NB4 (cell line): Measurements from ENCODE around the gene GOLGA1.

ENCODE experiments used
- DNase-seq: peaks from one replicate; pipeline ENCODE4 v3.0.0; 2010; ENCODE audit warnings: low read depth
- H3K4me3 ChIP-seq: one replicate; pipeline ENCODE4 v1.5.1; 2011; ENCODE audit warnings: mild to moderate bottlenecking, low read depth, low read length, moderate library complexity
- MYC ChIP-seq: IDR thresholded peaks from 2 replicates; pipeline ENCODE4 v1.6.1; 2011; ENCODE audit warnings: low read depth, low read length
- POLR2A ChIP-seq: IDR thresholded peaks from 2 replicates; pipeline ENCODE4 v1.6.1; 2011; ENCODE audit warnings: mild to moderate bottlenecking; ENCODE audit not compliant: insufficient read length; ENCODE audit errors: extremely low read depth
- TF ChIP-seq, protein P1 (sequence below): IDR thresholded peaks from one replicate; pipeline ENCODE4 v1.5.1; 2012; ENCODE audit warnings: low read depth, low read length
- TF ChIP-seq, protein P2 (sequence below): IDR thresholded peaks from 2 replicates; pipeline ENCODE4 v1.6.1; 2011; ENCODE audit warnings: low read depth, low read length

Gene GOLGA1

DNA sequence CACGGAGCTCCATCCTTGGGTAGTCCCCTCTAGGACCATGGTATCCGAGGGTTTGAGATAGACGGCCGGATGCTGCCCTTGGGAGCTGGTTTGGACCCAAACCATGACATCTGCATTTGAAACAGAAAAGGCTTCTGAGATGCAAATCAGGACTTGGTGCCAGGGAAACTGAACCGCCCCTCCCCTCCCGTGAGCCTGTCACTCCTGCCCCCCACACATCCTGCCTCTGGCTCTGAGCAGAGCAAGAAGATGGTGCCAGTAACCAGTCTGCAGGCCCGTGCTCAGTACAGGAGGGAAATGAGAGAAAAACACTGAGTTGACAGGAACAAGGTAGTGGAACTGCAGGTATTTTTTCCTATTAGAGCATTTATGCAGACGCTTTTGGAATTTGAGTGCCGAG lies 60.4 kb downstream of the GOLGA1 start:
- DNase-seq = no peak
- TF ChIP-seq, protein P1, sequence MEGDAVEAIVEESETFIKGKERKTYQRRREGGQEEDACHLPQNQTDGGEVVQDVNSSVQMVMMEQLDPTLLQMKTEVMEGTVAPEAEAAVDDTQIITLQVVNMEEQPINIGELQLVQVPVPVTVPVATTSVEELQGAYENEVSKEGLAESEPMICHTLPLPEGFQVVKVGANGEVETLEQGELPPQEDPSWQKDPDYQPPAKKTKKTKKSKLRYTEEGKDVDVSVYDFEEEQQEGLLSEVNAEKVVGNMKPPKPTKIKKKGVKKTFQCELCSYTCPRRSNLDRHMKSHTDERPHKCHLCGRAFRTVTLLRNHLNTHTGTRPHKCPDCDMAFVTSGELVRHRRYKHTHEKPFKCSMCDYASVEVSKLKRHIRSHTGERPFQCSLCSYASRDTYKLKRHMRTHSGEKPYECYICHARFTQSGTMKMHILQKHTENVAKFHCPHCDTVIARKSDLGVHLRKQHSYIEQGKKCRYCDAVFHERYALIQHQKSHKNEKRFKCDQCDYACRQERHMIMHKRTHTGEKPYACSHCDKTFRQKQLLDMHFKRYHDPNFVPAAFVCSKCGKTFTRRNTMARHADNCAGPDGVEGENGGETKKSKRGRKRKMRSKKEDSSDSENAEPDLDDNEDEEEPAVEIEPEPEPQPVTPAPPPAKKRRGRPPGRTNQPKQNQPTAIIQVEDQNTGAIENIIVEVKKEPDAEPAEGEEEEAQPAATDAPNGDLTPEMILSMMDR = no peak
- TF ChIP-seq POLR2A (no peak), MYC (no peak)
- TF ChIP-seq, protein P2, sequence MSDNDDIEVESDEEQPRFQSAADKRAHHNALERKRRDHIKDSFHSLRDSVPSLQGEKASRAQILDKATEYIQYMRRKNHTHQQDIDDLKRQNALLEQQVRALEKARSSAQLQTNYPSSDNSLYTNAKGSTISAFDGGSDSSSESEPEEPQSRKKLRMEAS = no peak
- H3K4me3 ChIP-seq = no peak overlapping the region

DNA sequence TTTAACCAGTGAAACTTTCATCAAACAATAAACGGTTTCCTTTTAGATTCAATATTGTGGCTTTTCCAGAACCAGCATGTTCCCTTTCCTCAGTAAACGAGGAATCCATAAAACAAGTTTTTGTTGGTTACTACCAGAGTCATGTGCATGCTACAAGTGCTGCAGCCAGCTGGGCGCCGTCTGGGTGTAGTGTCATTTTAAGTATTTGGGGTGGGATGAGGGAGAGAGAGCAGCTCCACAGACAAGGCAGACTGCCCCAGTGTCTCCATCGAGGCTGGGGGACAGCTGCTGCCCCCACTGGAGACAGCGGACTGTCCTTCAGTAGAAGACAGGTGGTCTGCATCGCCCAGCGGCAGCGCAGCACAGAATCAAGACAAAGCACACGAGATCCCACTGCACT lies 61.7 kb downstream of the GOLGA1 start:
- TF ChIP-seq MYC (no peak), POLR2A (no peak)
- TF ChIP-seq, protein P2 = no peak
- TF ChIP-seq, protein P1 = no peak
- no peak for DNase-seq
- H3K4me3 ChIP-seq = no peak overlapping the region

DNA sequence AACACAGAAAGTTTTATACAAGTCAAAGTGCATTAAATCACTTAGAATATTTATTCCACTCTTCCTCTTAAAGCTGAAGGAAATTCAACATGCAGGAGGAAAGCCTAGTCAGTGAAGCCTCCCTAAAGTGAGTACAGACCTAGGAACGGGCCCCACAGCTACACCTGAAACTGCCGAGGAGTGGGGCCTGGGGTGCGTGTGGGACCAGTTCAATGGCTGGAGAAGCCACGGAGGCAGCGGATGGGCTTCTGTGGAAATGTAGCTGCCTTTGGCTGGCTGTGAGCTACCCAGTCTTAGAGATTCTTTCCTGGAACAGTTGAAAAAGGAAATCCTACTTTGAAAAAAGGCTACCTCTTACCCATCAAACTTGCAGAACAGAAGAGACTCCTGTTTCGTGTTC lies 62.4 kb downstream of the GOLGA1 start:
- TF ChIP-seq, protein P1 = no peak
- TF ChIP-seq, protein P2 = no peak
- TF ChIP-seq MYC (no peak), POLR2A (no peak)
- DNase-seq = no peak
- H3K4me3 ChIP-seq = no peak overlapping the region

DNA sequence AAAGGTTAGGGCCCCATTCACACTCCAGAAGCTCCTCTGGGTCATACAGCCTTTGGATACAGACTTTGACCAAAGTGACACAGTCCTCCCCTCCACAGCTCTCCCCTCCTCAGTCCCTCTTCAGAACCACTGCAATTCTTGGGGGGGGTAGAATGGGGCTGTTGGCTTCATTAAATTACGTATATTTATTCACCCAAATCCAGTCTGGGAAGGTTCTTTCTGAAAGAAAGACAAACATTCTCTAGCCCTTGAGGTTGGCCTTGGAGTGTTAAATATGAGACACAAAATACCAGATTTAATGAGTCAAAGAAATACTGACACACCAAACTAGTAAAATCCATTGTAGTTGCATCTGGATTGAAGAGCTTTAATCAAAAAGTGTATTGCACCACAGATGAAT lies 62.9 kb downstream of the GOLGA1 start:
- no peak for DNase-seq
- TF ChIP-seq, protein P1 = no peak
- TF ChIP-seq MYC = no peak
- TF ChIP-seq POLR2A = no peak
- TF ChIP-seq, protein P2 = no peak
- no peak overlapping the region for H3K4me3 ChIP-seq

DNA sequence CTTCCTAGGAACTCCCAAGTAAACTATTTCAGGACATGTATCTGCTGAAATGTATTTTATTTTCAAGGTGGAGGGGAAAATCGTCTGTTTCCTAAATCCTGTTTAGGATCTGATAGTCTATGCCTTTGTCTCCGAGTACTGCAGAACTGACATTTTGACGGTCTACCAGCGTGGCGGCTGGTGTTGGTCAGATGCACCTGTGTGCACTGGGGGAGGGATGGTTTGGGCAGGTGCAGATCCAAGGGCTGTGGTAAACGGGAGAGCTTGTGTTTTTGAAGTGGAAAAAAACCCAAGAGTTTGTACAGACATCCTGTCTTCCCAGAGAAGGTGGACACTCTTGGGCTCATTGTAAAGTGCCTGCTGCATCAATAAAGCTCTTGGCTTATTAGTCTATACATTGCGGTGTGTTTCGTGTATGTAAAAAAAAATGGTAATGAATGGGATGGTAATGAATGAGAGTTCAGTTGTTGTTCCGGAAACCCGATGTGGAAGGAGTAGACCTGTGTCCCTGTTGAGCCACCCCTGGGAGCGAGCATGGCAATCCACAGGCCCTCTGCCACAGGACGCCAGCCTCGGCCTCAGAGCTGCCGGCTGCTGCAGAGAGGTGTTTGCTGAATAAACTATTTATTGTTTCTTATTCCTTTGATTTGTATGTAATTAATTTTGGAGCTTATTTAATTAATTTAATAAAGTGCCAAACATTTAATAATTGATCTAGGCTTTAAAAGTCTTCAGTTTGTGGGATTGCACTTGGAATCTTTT lies 63.7 kb downstream of the GOLGA1 start:
- DNase-seq = no peak
- no peak overlapping the region for H3K4me3 ChIP-seq
- TF ChIP-seq MYC = no peak
- TF ChIP-seq POLR2A = no peak
- TF ChIP-seq, protein P1 = no peak
- TF ChIP-seq, protein P2 = no peak
